Bronchial epithelial cell (primary cell): ENCODE measurements around the gene ECSIT. TPM values are rescaled to one million over a fixed set of nuclear protein-coding genes. Genes with fewer than 3 reads are reported as not detected.

Source experiments
- DNase-seq: peaks from one replicate; pipeline ENCODE4 v3.0.0-alpha.2; 2010; ENCODE audit warnings: low read depth
- FAIRE-seq: peaks from 2 replicates; lab custom pipeline; 2011; peaks lifted over from hg19 to GRCh38; lab: Jason Lieb, UNC
- H3K27me3 ChIP-seq: 2 replicates; pipeline ENCODE4 v1.5.1; 2011; ENCODE audit warnings: low read length; ENCODE audit not compliant: control insufficient read depth, insufficient read depth
- H3K36me3 ChIP-seq: 2 replicates; pipeline ENCODE4 v1.5.1; 2011; ENCODE audit warnings: low read length; ENCODE audit not compliant: control insufficient read depth, insufficient read depth
- H3K4me3 ChIP-seq: 2 replicates; pipeline ENCODE4 v1.5.1; 2011; ENCODE audit warnings: mild to moderate bottlenecking, low read depth, low read length, control low read depth
- total RNA-seq: library from RNA; depleted of rRNA; stranded (reverse); fragments of >200 nt; gene quantifications from 2 replicates; pipeline ENCODE4 v1.2.1, GENCODE V29; 2014
- TF ChIP-seq, protein P1 (sequence below): IDR thresholded peaks from 2 replicates; pipeline ENCODE4 v1.5.1; 2011; ENCODE audit warnings: mild to moderate bottlenecking, moderate library complexity, low read length, control low read depth, inconsistent platforms; ENCODE audit not compliant: insufficient read depth, severe bottlenecking

Gene ECSIT
- total RNA-seq, 1 donor from 2014 or later: 57.4 TPM

- TF ChIP-seq, protein P1, sequence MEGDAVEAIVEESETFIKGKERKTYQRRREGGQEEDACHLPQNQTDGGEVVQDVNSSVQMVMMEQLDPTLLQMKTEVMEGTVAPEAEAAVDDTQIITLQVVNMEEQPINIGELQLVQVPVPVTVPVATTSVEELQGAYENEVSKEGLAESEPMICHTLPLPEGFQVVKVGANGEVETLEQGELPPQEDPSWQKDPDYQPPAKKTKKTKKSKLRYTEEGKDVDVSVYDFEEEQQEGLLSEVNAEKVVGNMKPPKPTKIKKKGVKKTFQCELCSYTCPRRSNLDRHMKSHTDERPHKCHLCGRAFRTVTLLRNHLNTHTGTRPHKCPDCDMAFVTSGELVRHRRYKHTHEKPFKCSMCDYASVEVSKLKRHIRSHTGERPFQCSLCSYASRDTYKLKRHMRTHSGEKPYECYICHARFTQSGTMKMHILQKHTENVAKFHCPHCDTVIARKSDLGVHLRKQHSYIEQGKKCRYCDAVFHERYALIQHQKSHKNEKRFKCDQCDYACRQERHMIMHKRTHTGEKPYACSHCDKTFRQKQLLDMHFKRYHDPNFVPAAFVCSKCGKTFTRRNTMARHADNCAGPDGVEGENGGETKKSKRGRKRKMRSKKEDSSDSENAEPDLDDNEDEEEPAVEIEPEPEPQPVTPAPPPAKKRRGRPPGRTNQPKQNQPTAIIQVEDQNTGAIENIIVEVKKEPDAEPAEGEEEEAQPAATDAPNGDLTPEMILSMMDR: no peak
- H3K36me3 ChIP-seq: no peaks in the 10 kb centered on the region
- FAIRE-seq: no peak
- no peak for DNase-seq
- H3K27me3 ChIP-seq: no peaks in the 10 kb centered on the region
- no peak overlapping the region for H3K4me3 ChIP-seq
These were observed 70.6 kb downstream of the ECSIT start for GRCh38 chr19:11458236-11458900.

- no peaks in the 10 kb centered on the region for H3K36me3 ChIP-seq
- TF ChIP-seq, protein P1: no peak
- DNase-seq (no peak), FAIRE-seq (no peak)
- H3K27me3 ChIP-seq: no peaks in the 10 kb centered on the region
- no peak overlapping the region for H3K4me3 ChIP-seq
These were observed 71.1 kb downstream of the ECSIT start for GRCh38 chr19:11457831-11458230.

DNA sequence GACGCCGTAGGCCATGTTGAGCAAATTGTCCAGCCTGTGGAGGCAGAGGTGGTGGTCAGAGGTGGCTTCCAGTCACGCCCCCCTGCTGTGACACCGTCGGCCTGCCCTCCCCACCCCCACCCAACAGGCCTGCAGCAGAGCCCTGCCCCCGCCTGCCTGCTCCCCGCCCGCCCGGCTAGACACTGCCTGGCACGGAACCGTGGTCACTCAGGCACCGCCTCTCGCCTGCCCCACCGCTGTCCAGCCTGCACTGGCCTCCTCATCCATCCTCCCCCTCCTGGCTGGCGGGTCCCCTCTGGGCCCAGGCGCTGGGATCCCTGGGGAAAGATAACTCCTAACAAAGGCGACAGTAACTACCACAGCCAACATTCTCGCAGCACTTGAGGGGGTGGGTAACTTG lies 71.8 kb downstream of the ECSIT start:
- no peak for FAIRE-seq
- no peak overlapping the region for H3K4me3 ChIP-seq
- no peaks in the 10 kb centered on the region for H3K36me3 ChIP-seq
- no peaks in the 10 kb centered on the region for H3K27me3 ChIP-seq
- no peak for DNase-seq
- TF ChIP-seq, protein P1: no peak

GRCh38 chr19:11456659-11457058 lies 72.3 kb downstream of the ECSIT start:
- no peak for DNase-seq
- no peak overlapping the region for H3K4me3 ChIP-seq
- H3K36me3 ChIP-seq: no peaks in the 10 kb centered on the region
- TF ChIP-seq, protein P1: no peak
- H3K27me3 ChIP-seq: no peaks in the 10 kb centered on the region
- no peak for FAIRE-seq

Other genes starting within 250 kb of the ECSIT start
- not detected in 2 replicates for gene TSPAN16, start 233.0 kb downstream of the ECSIT start, total RNA-seq
- 37.4 and 88.3 TPM in 2 replicates for gene RAB3D, start 189.5 kb downstream of the ECSIT start, total RNA-seq
- 70.6 and 116 TPM in 2 replicates for gene TMEM205, start 182.9 kb downstream of the ECSIT start, total RNA-seq
- 7.9 and 11.1 TPM in 2 replicates for gene CCDC159, start 182.6 kb downstream of the ECSIT start, total RNA-seq
- 1.8 and 6.0 TPM in 2 replicates for gene PLPPR2, start 173.7 kb downstream of the ECSIT start, total RNA-seq
- 0.53 and 0.90 TPM in 2 replicates for gene SWSAP1, start 154.5 kb downstream of the ECSIT start, total RNA-seq
- 0.26 and 1.0 TPM in 2 replicates for gene EPOR, start 144.8 kb downstream of the ECSIT start, total RNA-seq
- gene RGL3, start 109.8 kb downstream of the ECSIT start, total RNA-seq: 0.26 TPM in 2 replicates
- gene ODAD3, start 94.0 kb downstream of the ECSIT start, total RNA-seq: not detected in 2 replicates
- gene PRKCSH, start 93.5 kb downstream of the ECSIT start, total RNA-seq: 67.9 and 75.8 TPM in 2 replicates
- gene ELAVL3, start 48.1 kb downstream of the ECSIT start, total RNA-seq: not detected in 2 replicates
- gene ZNF653, start 23.3 kb downstream of the ECSIT start, total RNA-seq: 5.3 and 8.3 TPM in 2 replicates
- not detected in 2 replicates for gene CNN1, start 9.7 kb upstream of the ECSIT start, total RNA-seq
- gene ELOF1, start 30.1 kb upstream of the ECSIT start, total RNA-seq: 20.3 and 30.7 TPM in 2 replicates
- 24.5 and 26.2 TPM in 2 replicates for gene ACP5, start 48.5 kb upstream of the ECSIT start, total RNA-seq
- 23.9 and 24.5 TPM in 2 replicates for gene ZNF627, start 68.3 kb upstream of the ECSIT start, total RNA-seq
- 6.1 and 8.4 TPM in 2 replicates for gene ZNF823, start 209.8 kb upstream of the ECSIT start, total RNA-seq
- 7.6 and 12.5 TPM in 2 replicates for gene ZNF441, start 237.9 kb upstream of the ECSIT start, total RNA-seq